SK-N-SH (cell line): ENCODE measurements around the gene COA6. TPM values are rescaled to one million over a fixed set of nuclear protein-coding genes. Genes with fewer than 3 reads are reported as not detected.
A peak's percentile ranks its signal among the peaks of the same experiment; 100 is the strongest.

ENCODE experiments used
- CTCF ChIA-PET: fragments of 300-600, 350-600 bp; formaldehyde crosslinking; extraction: SDS; loops from one replicate; lab custom pipeline; 2021; lab: Yijun Ruan, JAX
- POLR2A ChIA-PET: fragments of 350-600 bp; sonication (Branson Sonifier 250); formaldehyde crosslinking; extraction: SDS; loops from one replicate; lab custom pipeline; 2020; ENCODE audit warnings: antibody characterized with exemption, inconsistent platforms; lab: Yijun Ruan, JAX
- DNase-seq: peaks from one replicate; pipeline ENCODE4 v3.0.0; 2012
- H2AFZ ChIP-seq: fragments of 200-600 bp; sonication (generic); 2 replicates; pipeline ENCODE4 v1.8.1; 2016; ENCODE audit warnings: antibody characterized with exemption, mild to moderate bottlenecking, low read depth
- H3F3A ChIP-seq: fragments of 200-600 bp; sonication (generic); replicated peaks from 2 replicates; pipeline ENCODE3; 2016; ENCODE audit warnings: antibody characterized with exemption, mild to moderate bottlenecking; ENCODE audit not compliant: insufficient read depth
- H3K27ac ChIP-seq, 2 experiments: fragments of 200-500 bp in 1 of 2; fragments of 200-600 bp in 1 of 2; sonication (Bioruptor generic) in 1 of 2; sonication (generic), shearing (Covaris generic) in 1 of 2; 2 replicates each; pipeline versions ENCODE4 v1.5.1 to v1.6.1; 2014 to 2016; ENCODE audit warnings: low read depth in 2 of 2, inconsistent platforms in 1 of 2, low read length in 1 of 2, mild to moderate bottlenecking in 1 of 2, mixed read lengths in 1 of 2
- H3K27me3 ChIP-seq: fragments of 200-600 bp; sonication (generic), shearing (Covaris generic); 2 replicates; pipeline ENCODE4 v1.6.1; 2016; ENCODE audit warnings: mixed run types; ENCODE audit not compliant: insufficient read depth
- H3K36me3 ChIP-seq, 2 experiments: fragments of 200-500 bp in 1 of 2; fragments of 200-600 bp in 1 of 2; sonication (Bioruptor generic) in 1 of 2; sonication (generic) in 1 of 2; replicated peaks in 1 of 2; 2 replicates each; pipeline versions ENCODE3 to v1.5.1; 2014 to 2016; ENCODE audit warnings: low read length in 1 of 2, mild to moderate bottlenecking in 1 of 2; ENCODE audit not compliant: insufficient read depth in 2 of 2, control insufficient read depth in 1 of 2
- H3K4me1 ChIP-seq, 2 experiments: fragments of 200-500 bp in 1 of 2; fragments of 200-600 bp in 1 of 2; sonication (Bioruptor generic) in 1 of 2; sonication (generic), shearing (Covaris generic) in 1 of 2; 2 replicates each; pipeline versions ENCODE4 v1.5.1 to v1.6.1; 2014 to 2016; ENCODE audit warnings: low read depth in 1 of 2, low read length in 1 of 2, mixed run types in 1 of 2; ENCODE audit not compliant: insufficient read depth in 2 of 2, control insufficient read depth in 1 of 2
- H3K4me2 ChIP-seq: fragments of 200-600 bp; sonication (generic), shearing (Covaris generic); 2 replicates; pipeline ENCODE4 v1.6.1; 2017; ENCODE audit warnings: mixed run types
- H3K4me3 ChIP-seq, 2 experiments: fragments of 200-500 bp in 1 of 2; fragments of 200-600 bp in 1 of 2; sonication (Bioruptor generic) in 1 of 2; sonication (generic), shearing (Covaris generic) in 1 of 2; 2 replicates each; pipeline versions ENCODE4 v1.5.1 to v1.8.1; 2014 to 2016; ENCODE audit warnings: low read depth in 2 of 2, inconsistent platforms in 1 of 2, low read length in 1 of 2, mild to moderate bottlenecking in 1 of 2, mixed read lengths in 1 of 2, moderate library complexity in 1 of 2
- H3K79me2 ChIP-seq: fragments of 200-600 bp; sonication (generic); 2 replicates; pipeline ENCODE4 v1.8.1; 2017; ENCODE audit warnings: mild to moderate bottlenecking; ENCODE audit not compliant: insufficient read depth
- H3K9ac ChIP-seq: fragments of 200-600 bp; sonication (generic); 2 replicates; pipeline ENCODE4 v1.6.1; 2017; ENCODE audit warnings: mixed run types
- H3K9me2 ChIP-seq: fragments of 200-600 bp; sonication (generic); 2 replicates; pipeline ENCODE4 v1.6.1; 2017; ENCODE audit warnings: mixed run types
- H3K9me3 ChIP-seq: fragments of 200-600 bp; sonication (generic); 2 replicates; pipeline ENCODE4 v1.6.1; 2017; ENCODE audit warnings: mixed run types, mild to moderate bottlenecking, moderate library complexity
- H4K20me1 ChIP-seq: fragments of 200-600 bp; sonication (generic); 2 replicates; pipeline ENCODE4 v1.6.1; 2017; ENCODE audit warnings: mild to moderate bottlenecking, mixed run types; ENCODE audit not compliant: insufficient read depth
- CHD2 ChIP-seq: fragments of 150-350 bp; IDR thresholded peaks from 2 replicates; pipeline ENCODE4 v1.6.1; 2018; ENCODE audit warnings: low read length; ENCODE audit not compliant: partially characterized antibody
- EZH2phosphoT487 ChIP-seq: fragments of 200-600 bp; sonication (generic); IDR thresholded peaks from 2 replicates; pipeline ENCODE4 v1.6.1; 2017; ENCODE audit warnings: low read depth, mixed run types, mild to moderate bottlenecking, antibody characterized with exemption, moderate library complexity, borderline replicate concordance
- FOSL2 ChIP-seq: IDR thresholded peaks from 2 replicates; pipeline ENCODE4 v1.4.0; 2012; ENCODE audit warnings: low read depth, mild to moderate bottlenecking, moderate library complexity, borderline replicate concordance
- FOXJ3 ChIP-seq: sonication (generic); formaldehyde crosslinking; IDR thresholded peaks from 2 replicates; pipeline ENCODE4 v1.5.1; 2020; ENCODE audit warnings: mild to moderate bottlenecking, missing genetic modification reagents
- GATA2 ChIP-seq: sonication (generic); formaldehyde crosslinking; IDR thresholded peaks from 2 replicates; pipeline ENCODE4 v1.5.0; 2020; ENCODE audit warnings: mild to moderate bottlenecking, missing genetic modification reagents
- IRF3 ChIP-seq: fragments of 150-350 bp; IDR thresholded peaks from 2 replicates; pipeline ENCODE4 v1.6.1; 2016; ENCODE audit warnings: mild to moderate bottlenecking, low read depth, low read length
- JUND ChIP-seq: IDR thresholded peaks from 2 replicates; pipeline ENCODE4 v1.4.0; 2012
- MXI1 ChIP-seq: IDR thresholded peaks from 2 replicates; pipeline ENCODE4 v1.6.1; 2012; ENCODE audit warnings: mild to moderate bottlenecking, low read depth, low read length, improper control_type of control experiment
- NFIC ChIP-seq: IDR thresholded peaks from 2 replicates; pipeline ENCODE4 v1.4.0; 2012; ENCODE audit warnings: borderline replicate concordance
- NRF1 ChIP-seq: IDR thresholded peaks from 2 replicates; pipeline ENCODE4 v1.6.1; 2012; ENCODE audit warnings: low read depth, mild to moderate bottlenecking, low read length
- PBX3 ChIP-seq: IDR thresholded peaks from 2 replicates; pipeline ENCODE4; 2012
- RCOR1 ChIP-seq: fragments of 150-350 bp; IDR thresholded peaks from 2 replicates; pipeline ENCODE4 v1.6.1; 2017; ENCODE audit warnings: antibody characterized with exemption, low read length
- RFX5 ChIP-seq: IDR thresholded peaks from 2 replicates; pipeline ENCODE4 v1.6.1; 2012; ENCODE audit warnings: mild to moderate bottlenecking, improper control_type of control experiment, low read length
- RXRA ChIP-seq: IDR thresholded peaks from 2 replicates; pipeline ENCODE4 v1.4.0; 2012; ENCODE audit warnings: low read depth, mild to moderate bottlenecking, borderline replicate concordance
- SIN3A ChIP-seq: IDR thresholded peaks from 2 replicates; pipeline ENCODE4 v1.6.1; 2012; ENCODE audit warnings: low read depth, mild to moderate bottlenecking, low read length, moderate library complexity, borderline replicate concordance
- TAF1 ChIP-seq: IDR thresholded peaks from 2 replicates; pipeline ENCODE4 v1.6.1; 2012; ENCODE audit warnings: low read depth, mild to moderate bottlenecking, low read length, moderate library complexity, borderline replicate concordance
- TEAD4 ChIP-seq: IDR thresholded peaks from 2 replicates; pipeline ENCODE4 v1.4.0; 2012; ENCODE audit warnings: mild to moderate bottlenecking, borderline replicate concordance; ENCODE audit not compliant: insufficient read depth
- WGBS: methylation state at CpG from one replicate; pipeline ENCODE4 v1.1.6; 2017; ENCODE audit warnings: low lambda C conversion rate; 5-methylcytosine and 5-hydroxymethylcytosine counted together
- polyA plus RNA-seq, 3 experiments: library from polyadenylated mRNA; depleted of rRNA; stranded (reverse); fragments of >200 nt; gene quantifications; 2 replicates each; pipeline ENCODE4 v1.2.3, GENCODE V29; 2012
- TF ChIP-seq, protein P1 (sequence below): IDR thresholded peaks from 2 replicates; pipeline ENCODE4 v1.4.0; 2012; ENCODE audit warnings: low read depth, borderline replicate concordance
- TF ChIP-seq, protein P2 (sequence below): IDR thresholded peaks from 2 replicates; pipeline ENCODE4 v1.4.0; 2012; ENCODE audit warnings: low read depth
- TF ChIP-seq, protein P3 (sequence below): fragments of 200-600 bp; sonication (generic); IDR thresholded peaks from 2 replicates; pipeline ENCODE4 v1.6.1; 2017; ENCODE audit warnings: antibody characterized with exemption, mild to moderate bottlenecking, moderate library complexity

Gene COA6
- polyA plus RNA-seq, 1 of the 3 experiments (the other 2 are of a cell fraction), result 42.2 TPM

GRCh38 chr1:234397732-234398131 is 24.5 kb downstream of the COA6 start:
- H3K4me2 ChIP-seq, result no peak overlapping the region
- no peaks in the 10 kb centered on the region for H3K27me3 ChIP-seq
- no peak for DNase-seq
- no peak overlapping the region for H3K4me3 ChIP-seq
- H3K9ac ChIP-seq, result no peak overlapping the region
- peaks cover 0 to 5% of the 10 kb centered on the region in 2 experiments; a peak in 2 of 4 replicates for H3K4me1 ChIP-seq
- peaks cover 8% of the 10 kb centered on the region for H3F3A ChIP-seq
- H4K20me1 ChIP-seq, result no peaks in the 10 kb centered on the region
- CTCF ChIA-PET, result interaction anchor here (0.6 kb wide), 2 partner anchors 181 to 283 kb away, joined by 3 to 4 read pairs; no protein-coding TSS in a partner anchor
- no peaks in the 10 kb centered on the region for H3K9me3 ChIP-seq
- WGBS, result 82% methylated on average over 5 of the region's 5 CpGs
- H3K9me2 ChIP-seq, result no peaks in the 10 kb centered on the region
- POLR2A ChIA-PET, result no interaction called here
- no peak overlapping the region for H3K27ac ChIP-seq
- H3K79me2 ChIP-seq, result no peaks in the 10 kb centered on the region
- TF ChIP-seq JUND (no peak), FOXJ3 (no peak), RCOR1 (no peak), FOSL2 (no peak), RXRA (no peak), NRF1 (no peak), RFX5 (no peak), EZH2phosphoT487 (no peak), NFIC (no peak), SIN3A (no peak), TAF1 (no peak), TEAD4 (no peak), PBX3 (no peak)
- TF ChIP-seq, protein P1, sequence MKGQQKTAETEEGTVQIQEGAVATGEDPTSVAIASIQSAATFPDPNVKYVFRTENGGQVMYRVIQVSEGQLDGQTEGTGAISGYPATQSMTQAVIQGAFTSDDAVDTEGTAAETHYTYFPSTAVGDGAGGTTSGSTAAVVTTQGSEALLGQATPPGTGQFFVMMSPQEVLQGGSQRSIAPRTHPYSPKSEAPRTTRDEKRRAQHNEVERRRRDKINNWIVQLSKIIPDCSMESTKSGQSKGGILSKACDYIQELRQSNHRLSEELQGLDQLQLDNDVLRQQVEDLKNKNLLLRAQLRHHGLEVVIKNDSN, result no peak
- TF ChIP-seq, protein P2, sequence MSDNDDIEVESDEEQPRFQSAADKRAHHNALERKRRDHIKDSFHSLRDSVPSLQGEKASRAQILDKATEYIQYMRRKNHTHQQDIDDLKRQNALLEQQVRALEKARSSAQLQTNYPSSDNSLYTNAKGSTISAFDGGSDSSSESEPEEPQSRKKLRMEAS, result no peak
- H2AFZ ChIP-seq, result no peak overlapping the region
- H3K36me3 ChIP-seq, result peaks cover 4 to 26% of the 10 kb centered on the region in 2 experiments

GRCh38 chr1:234398849-234399381 is 25.7 kb downstream of the COA6 start:
- no peak for DNase-seq
- H2AFZ ChIP-seq, result 0 out of 2 replicates have a peak overlapping the region, but pooled peaks have one; percentile 32
- H3K27ac ChIP-seq, result peak overlapping the region; percentile 35 to 43
- H3K27me3 ChIP-seq, result no peaks in the 10 kb centered on the region
- peaks cover 4 to 16% of the 10 kb centered on the region in 2 experiments for H3K36me3 ChIP-seq
- CTCF ChIA-PET, result no interaction called here
- peaks cover 8% of the 10 kb centered on the region for H3F3A ChIP-seq
- POLR2A ChIA-PET, result no interaction called here
- peak overlapping the region; percentile 54 for H3K4me2 ChIP-seq
- 43% methylated on average over 8 of the region's 8 CpGs for WGBS
- no peaks in the 10 kb centered on the region for H3K9me2 ChIP-seq
- H3K9me3 ChIP-seq, result no peaks in the 10 kb centered on the region
- no peaks in the 10 kb centered on the region for H3K79me2 ChIP-seq
- peak overlapping the region in 1 of 2 experiments; percentile 9; a peak in 1 of 4 replicates for H3K4me3 ChIP-seq
- peaks cover 0 to 5% of the 10 kb centered on the region in 2 experiments; a peak in 2 of 4 replicates for H3K4me1 ChIP-seq
- no peaks in the 10 kb centered on the region for H4K20me1 ChIP-seq
- H3K9ac ChIP-seq, result no peak overlapping the region
- TF ChIP-seq PBX3 (no peak), GATA2 (CRISPR knock-in tag) (no peak), IRF3 (no peak), MXI1 (no peak), CHD2 (no peak)
- TF ChIP-seq, protein P3, sequence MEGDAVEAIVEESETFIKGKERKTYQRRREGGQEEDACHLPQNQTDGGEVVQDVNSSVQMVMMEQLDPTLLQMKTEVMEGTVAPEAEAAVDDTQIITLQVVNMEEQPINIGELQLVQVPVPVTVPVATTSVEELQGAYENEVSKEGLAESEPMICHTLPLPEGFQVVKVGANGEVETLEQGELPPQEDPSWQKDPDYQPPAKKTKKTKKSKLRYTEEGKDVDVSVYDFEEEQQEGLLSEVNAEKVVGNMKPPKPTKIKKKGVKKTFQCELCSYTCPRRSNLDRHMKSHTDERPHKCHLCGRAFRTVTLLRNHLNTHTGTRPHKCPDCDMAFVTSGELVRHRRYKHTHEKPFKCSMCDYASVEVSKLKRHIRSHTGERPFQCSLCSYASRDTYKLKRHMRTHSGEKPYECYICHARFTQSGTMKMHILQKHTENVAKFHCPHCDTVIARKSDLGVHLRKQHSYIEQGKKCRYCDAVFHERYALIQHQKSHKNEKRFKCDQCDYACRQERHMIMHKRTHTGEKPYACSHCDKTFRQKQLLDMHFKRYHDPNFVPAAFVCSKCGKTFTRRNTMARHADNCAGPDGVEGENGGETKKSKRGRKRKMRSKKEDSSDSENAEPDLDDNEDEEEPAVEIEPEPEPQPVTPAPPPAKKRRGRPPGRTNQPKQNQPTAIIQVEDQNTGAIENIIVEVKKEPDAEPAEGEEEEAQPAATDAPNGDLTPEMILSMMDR, result no peak
